Esophagus squamous epithelium (tissue), 4 donors: ENCODE measurements around the gene ERC2.

Experiments used
- POLR2A ChIP-seq, 4 donors: fragments of 450-650 bp; IDR thresholded peaks; one replicate each; pipeline ENCODE4 v1.6.1; 2017; ENCODE audit warnings: antibody characterized with exemption in 4 of 4, mild to moderate bottlenecking in 4 of 4, moderate library complexity in 3 of 4
- TF ChIP-seq, protein P1 (sequence below), 6 experiments: fragments of 450-650 bp in 4 of 6; fragments of 200-600 bp in 2 of 6; sonication (generic) in 2 of 6; IDR thresholded peaks; one replicate each; pipeline ENCODE4 v1.5.1; 2016 to 2019; ENCODE audit warnings: antibody characterized with exemption in 6 of 6, mild to moderate bottlenecking in 4 of 6, moderate library complexity in 4 of 6

DNA sequence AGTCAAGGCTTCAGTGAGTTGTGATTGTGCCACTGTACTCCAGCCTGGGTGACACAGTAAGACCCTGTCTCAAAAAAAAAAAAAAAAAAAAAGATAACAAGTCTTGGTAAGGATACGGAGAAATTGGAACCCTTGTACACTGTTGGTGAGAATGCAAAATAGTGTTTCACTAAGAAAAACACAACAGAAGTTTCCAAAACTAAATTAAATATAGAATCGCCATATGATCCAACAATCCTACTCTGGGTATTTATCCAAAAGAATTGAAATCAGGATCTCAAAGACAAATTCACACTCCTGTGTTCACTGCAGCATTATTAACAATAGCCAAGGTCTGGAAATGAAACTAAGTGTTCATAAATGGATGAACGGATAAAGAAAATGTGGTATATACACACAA is 149.4 kb downstream of the ERC2 start:
- TF ChIP-seq, protein P1, sequence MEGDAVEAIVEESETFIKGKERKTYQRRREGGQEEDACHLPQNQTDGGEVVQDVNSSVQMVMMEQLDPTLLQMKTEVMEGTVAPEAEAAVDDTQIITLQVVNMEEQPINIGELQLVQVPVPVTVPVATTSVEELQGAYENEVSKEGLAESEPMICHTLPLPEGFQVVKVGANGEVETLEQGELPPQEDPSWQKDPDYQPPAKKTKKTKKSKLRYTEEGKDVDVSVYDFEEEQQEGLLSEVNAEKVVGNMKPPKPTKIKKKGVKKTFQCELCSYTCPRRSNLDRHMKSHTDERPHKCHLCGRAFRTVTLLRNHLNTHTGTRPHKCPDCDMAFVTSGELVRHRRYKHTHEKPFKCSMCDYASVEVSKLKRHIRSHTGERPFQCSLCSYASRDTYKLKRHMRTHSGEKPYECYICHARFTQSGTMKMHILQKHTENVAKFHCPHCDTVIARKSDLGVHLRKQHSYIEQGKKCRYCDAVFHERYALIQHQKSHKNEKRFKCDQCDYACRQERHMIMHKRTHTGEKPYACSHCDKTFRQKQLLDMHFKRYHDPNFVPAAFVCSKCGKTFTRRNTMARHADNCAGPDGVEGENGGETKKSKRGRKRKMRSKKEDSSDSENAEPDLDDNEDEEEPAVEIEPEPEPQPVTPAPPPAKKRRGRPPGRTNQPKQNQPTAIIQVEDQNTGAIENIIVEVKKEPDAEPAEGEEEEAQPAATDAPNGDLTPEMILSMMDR (IDR thresholded peaks at IDR 0.05), result no peak
- TF ChIP-seq POLR2A (IDR thresholded peaks at IDR 0.05), result no peak
